ENCODE measurements around the gene FAM184A. TPM values are rescaled to one million over a fixed set of nuclear protein-coding genes. Genes with fewer than 3 reads are reported as not detected.

FAM184A gene
- total RNA-seq, 1 donor from 2014 or later, result 2.0 TPM

- Histone ChIP-seq H3K4me2 (ENCODE audit: low read length) (no peak overlapping the region), H3K9me3 (ENCODE audit: insufficient read depth, low read depth, low read length) (no peaks in the 10 kb centered on the region), H3K27ac (ENCODE audit: low read depth, low read length) (no peak overlapping the region), H3K4me1 (ENCODE audit: insufficient read depth, low read length) (no peaks in the 10 kb centered on the region), H4K20me1 (ENCODE audit: insufficient read depth, low read length) (no peaks in the 10 kb centered on the region), H3K4me3 (ENCODE audit: insufficient read depth, low read depth, low read length) (no peak overlapping the region), H3K36me3 (ENCODE audit: insufficient read depth, low read length) (no peaks in the 10 kb centered on the region), H3K9ac (ENCODE audit: low read length) (no peak overlapping the region), H3K27me3 (ENCODE audit: insufficient read depth, low read length) (no peaks in the 10 kb centered on the region), H2AFZ (ENCODE audit: low read depth, low read length) (no peak overlapping the region), H3K79me2 (ENCODE audit: insufficient read depth, low read length) (no peaks in the 10 kb centered on the region)
- H3K27ac Mint-ChIP-seq (ENCODE audit: unreplicated experiment), result no peak overlapping the region
- H3K9me3 Mint-ChIP-seq (ENCODE audit: unreplicated experiment), result no peaks in the 10 kb centered on the region
- no peaks in the 10 kb centered on the region for H3K4me1 Mint-ChIP-seq (ENCODE audit: low read depth, unreplicated experiment)
- no peak overlapping the region for H3K4me3 Mint-ChIP-seq (ENCODE audit: unreplicated experiment)
- FAIRE-seq (no peak), DNase-seq (ENCODE audit: low read depth) (no peak)
- no peak for TF ChIP-seq EZH2 (IDR thresholded peaks at IDR 0.05; ENCODE audit: insufficient read depth, low read length)
- TF ChIP-seq CTCF (IDR thresholded peaks at IDR 0.05; ENCODE audit: insufficient read depth, low read depth, low read length), result no peak
- no peaks in the 10 kb centered on the region for H3K27me3 Mint-ChIP-seq (ENCODE audit: low read depth, unreplicated experiment)
- H3K36me3 Mint-ChIP-seq (ENCODE audit: low read depth, unreplicated experiment), result no peaks in the 10 kb centered on the region
Observed at GRCh38 chr6:119036081-119036480, 42.4 kb downstream of the FAM184A start.

GRCh38 chr6:119035459-119035858 lies 43.0 kb downstream of the FAM184A start:
- no peaks in the 10 kb centered on the region for H3K4me1 ChIP-seq (ENCODE audit: insufficient read depth, low read length)
- Mint-ChIP-seq H3K36me3 (ENCODE audit: low read depth, unreplicated experiment) (no peaks in the 10 kb centered on the region), H3K4me1 (ENCODE audit: low read depth, unreplicated experiment) (no peaks in the 10 kb centered on the region), H3K4me3 (ENCODE audit: unreplicated experiment) (no peak overlapping the region), H3K27me3 (ENCODE audit: low read depth, unreplicated experiment) (no peaks in the 10 kb centered on the region), H3K27ac (ENCODE audit: unreplicated experiment) (no peak overlapping the region), H3K9me3 (ENCODE audit: unreplicated experiment) (no peaks in the 10 kb centered on the region)
- H3K27ac ChIP-seq (ENCODE audit: low read depth, low read length), result no peak overlapping the region
- H4K20me1 ChIP-seq (ENCODE audit: insufficient read depth, low read length), result no peaks in the 10 kb centered on the region
- no peaks in the 10 kb centered on the region for H3K79me2 ChIP-seq (ENCODE audit: insufficient read depth, low read length)
- H3K9me3 ChIP-seq (ENCODE audit: insufficient read depth, low read depth, low read length), result no peaks in the 10 kb centered on the region
- no peak overlapping the region for H2AFZ ChIP-seq (ENCODE audit: low read depth, low read length)
- no peaks in the 10 kb centered on the region for H3K27me3 ChIP-seq (ENCODE audit: insufficient read depth, low read length)
- DNase-seq (ENCODE audit: low read depth) (no peak), FAIRE-seq (no peak)
- no peak overlapping the region for H3K4me2 ChIP-seq (ENCODE audit: low read length)
- H3K4me3 ChIP-seq (ENCODE audit: insufficient read depth, low read depth, low read length), result no peak overlapping the region
- TF ChIP-seq EZH2 (IDR thresholded peaks at IDR 0.05; ENCODE audit: insufficient read depth, low read length) (no peak), CTCF (IDR thresholded peaks at IDR 0.05; ENCODE audit: insufficient read depth, low read depth, low read length) (no peak)
- H3K9ac ChIP-seq (ENCODE audit: low read length), result no peak overlapping the region
- no peaks in the 10 kb centered on the region for H3K36me3 ChIP-seq (ENCODE audit: insufficient read depth, low read length)

- no peaks in the 10 kb centered on the region for H3K4me1 Mint-ChIP-seq (ENCODE audit: low read depth, unreplicated experiment)
- no peaks in the 10 kb centered on the region for H3K27me3 Mint-ChIP-seq (ENCODE audit: low read depth, unreplicated experiment)
- H3K9me3 Mint-ChIP-seq (ENCODE audit: unreplicated experiment), result no peaks in the 10 kb centered on the region
- Histone ChIP-seq H3K36me3 (ENCODE audit: insufficient read depth, low read length) (no peaks in the 10 kb centered on the region), H3K9me3 (ENCODE audit: insufficient read depth, low read depth, low read length) (no peaks in the 10 kb centered on the region), H3K4me1 (ENCODE audit: insufficient read depth, low read length) (no peaks in the 10 kb centered on the region), H3K9ac (ENCODE audit: low read length) (no peak overlapping the region), H3K79me2 (ENCODE audit: insufficient read depth, low read length) (no peaks in the 10 kb centered on the region), H3K27me3 (ENCODE audit: insufficient read depth, low read length) (no peaks in the 10 kb centered on the region), H4K20me1 (ENCODE audit: insufficient read depth, low read length) (no peaks in the 10 kb centered on the region), H3K4me2 (ENCODE audit: low read length) (no peak overlapping the region), H2AFZ (ENCODE audit: low read depth, low read length) (no peak overlapping the region), H3K4me3 (ENCODE audit: insufficient read depth, low read depth, low read length) (no peak overlapping the region), H3K27ac (ENCODE audit: low read depth, low read length) (no peak overlapping the region)
- FAIRE-seq (no peak), DNase-seq (ENCODE audit: low read depth) (no peak)
- no peaks in the 10 kb centered on the region for H3K36me3 Mint-ChIP-seq (ENCODE audit: low read depth, unreplicated experiment)
- TF ChIP-seq CTCF (IDR thresholded peaks at IDR 0.05; ENCODE audit: insufficient read depth, low read depth, low read length) (no peak), EZH2 (IDR thresholded peaks at IDR 0.05; ENCODE audit: insufficient read depth, low read length) (no peak)
- no peak overlapping the region for H3K4me3 Mint-ChIP-seq (ENCODE audit: unreplicated experiment)
- H3K27ac Mint-ChIP-seq (ENCODE audit: unreplicated experiment), result no peak overlapping the region
Observed at GRCh38 chr6:119034827-119035458, 43.5 kb downstream of the FAM184A start.

Data from astrocyte (in vitro differentiated cells and primary cell).